Panc1 (cell line): Measurements from ENCODE around the gene UGT2A1. TPM values are rescaled to one million over a fixed set of nuclear protein-coding genes. Genes with fewer than 3 reads are reported as not detected.

Source experiments
- ATAC-seq: fragments of 200-7000 bp; cut with Tn5 transposase; 2 replicates; pipeline ENCODE4 v1.9.1; 2020; ENCODE audit warnings: mild to moderate bottlenecking, moderate library complexity
- BruUV-seq: library from RNA; stranded (reverse); fragments of 400-500 nt; replicated peaks from 2 replicates; lab custom pipeline; 2021; lab: Mats Ljungman, UMichigan
- CTCF ChIA-PET: fragments of 300-600 bp; sonication (Branson Sonifier 250); formaldehyde crosslinking; loops from one replicate; lab custom pipeline; 2022; ENCODE audit warnings: antibody characterized with exemption; lab: Charles Lee
- POLR2A ChIA-PET: fragments of 300-600 bp; sonication (Branson Sonifier 250); formaldehyde crosslinking; loops from one replicate; lab custom pipeline; 2022; ENCODE audit warnings: antibody characterized with exemption; lab: Charles Lee
- DNase-seq: peaks from one replicate; pipeline ENCODE4 v3.0.0-alpha.2; 2010; ENCODE audit warnings: low read depth, low spot score
- H3K27ac ChIP-seq: 2 replicates; pipeline ENCODE4 v1.5.1; 2011; ENCODE audit warnings: mild to moderate bottlenecking, low read length, inconsistent platforms
- H3K27me3 ChIP-seq: fragments of 200-500 bp; sonication (Bioruptor generic); 2 replicates; pipeline ENCODE4 v1.6.0; 2014; ENCODE audit warnings: low read length, inconsistent platforms; ENCODE audit not compliant: control insufficient read depth, insufficient read depth
- H3K36me3 ChIP-seq: fragments of 200-500 bp; sonication (Bioruptor generic); 2 replicates; pipeline ENCODE4 v1.5.1; 2014; ENCODE audit warnings: inconsistent platforms, mild to moderate bottlenecking, low read length, moderate library complexity; ENCODE audit not compliant: control insufficient read depth, insufficient read depth
- H3K4me1 ChIP-seq: 2 replicates; pipeline ENCODE4 v1.5.1; 2011; ENCODE audit warnings: inconsistent platforms, mild to moderate bottlenecking, low read length, moderate library complexity; ENCODE audit not compliant: control insufficient read depth, insufficient read depth
- H3K4me3 ChIP-seq, 2 experiments: 2 replicates each; pipeline ENCODE4 v1.5.1; 2011 to 2012; ENCODE audit warnings: low read depth in 2 of 2, low read length in 2 of 2, mild to moderate bottlenecking in 2 of 2, inconsistent platforms in 1 of 2, moderate library complexity in 1 of 2
- H3K9me3 ChIP-seq: fragments of 200-500 bp; sonication (Bioruptor generic); 2 replicates; pipeline ENCODE4 v1.5.1; 2014; ENCODE audit warnings: low read depth, mild to moderate bottlenecking, inconsistent platforms, low read length, moderate library complexity; ENCODE audit not compliant: control insufficient read depth, insufficient read depth
- CTCF ChIP-seq: fragments of 450-650 bp; IDR thresholded peaks from 2 replicates; pipeline ENCODE4 v1.5.1; 2017; ENCODE audit warnings: mild to moderate bottlenecking
- POLR2AphosphoS5 ChIP-seq: IDR thresholded peaks from 2 replicates; pipeline ENCODE4 v1.6.1; 2012; ENCODE audit warnings: mild to moderate bottlenecking, low read depth, low read length, moderate library complexity
- REST ChIP-seq, 2 experiments: IDR thresholded peaks; 2 replicates each; pipeline ENCODE4 v1.6.1; 2011 to 2012; ENCODE audit warnings: low read depth in 2 of 2, control low read depth in 1 of 2, low read length in 1 of 2, mild to moderate bottlenecking in 1 of 2, moderate library complexity in 1 of 2; ENCODE audit not compliant: insufficient read depth in 1 of 2
- SIN3A ChIP-seq: IDR thresholded peaks from 2 replicates; pipeline ENCODE4 v1.6.1; 2012; ENCODE audit warnings: low read depth, mild to moderate bottlenecking, low read length, moderate library complexity, borderline replicate concordance; ENCODE audit not compliant: insufficient read depth
- TCF7L2 ChIP-seq: IDR thresholded peaks from 2 replicates; pipeline ENCODE4 v1.6.1; 2011; ENCODE audit warnings: mild to moderate bottlenecking, low read depth, low read length, inconsistent platforms
- in situ Hi-C: cut with HindIII; loops from 2 replicates; pipeline ENCODE4 v1.10.0; 2016; ENCODE audit warnings: low sequenced_read_pairs, low pct_unique_long_range_greater_than_20kb
- intact Hi-C: fragments of 100-400 bp; cut with micrococcal nuclease; formaldehyde crosslinking; loops from one replicate; pipeline ENCODE4 v1.10.0; 2022; ENCODE audit not compliant: unreplicated experiment
- total RNA-seq: library from RNA; stranded (reverse); gene quantifications from one replicate; pipeline ENCODE4 v1.2.1, GENCODE V29; 2021; ENCODE audit not compliant: unreplicated experiment

UGT2A1 gene
- total RNA-seq, 1 experiment from 2014 or later, result not detected

- in situ Hi-C loops, result no loop called here
- no TSS peak for BruUV-seq
- peak; percentile 7 for DNase-seq
- Histone ChIP-seq H3K27ac (no peak overlapping the region), H3K4me3 (no peak overlapping the region), H3K36me3 (no peaks in the 10 kb centered on the region), H3K9me3 (no peaks in the 10 kb centered on the region), H3K27me3 (no peaks in the 10 kb centered on the region), H3K4me1 (no peaks in the 10 kb centered on the region)
- no peak for TF ChIP-seq REST (IDR thresholded peaks at IDR 0.05; ENCODE audit: insufficient read depth in 1 of 2, low read depth in 2 of 2, low read length in 1 of 2)
- no peak for TF ChIP-seq TCF7L2
- peak; percentile 33; the same call in 1 of the 2 replicates for TF ChIP-seq CTCF
- ATAC-seq, result no peak
- intact Hi-C loops, result loop anchor here (2.0 to 5.0 kb wide), 3 partner anchors 191 to 868 kb away; no protein-coding TSS in a partner anchor
- POLR2A ChIA-PET, result no interaction called here
- CTCF ChIA-PET, result interaction anchor here (0.6 kb wide), 1 partner anchor 581 kb away, joined by 3 read pairs; no protein-coding TSS in a partner anchor
These were observed 36.6 kb upstream of the UGT2A1 start for GRCh38 chr4:69689599-69689998.

- ChIA-PET CTCF (no interaction called here), POLR2A (no interaction called here)
- in situ Hi-C loops, result no loop called here
- Histone ChIP-seq H3K9me3 (no peaks in the 10 kb centered on the region), H3K27me3 (no peaks in the 10 kb centered on the region), H3K4me3 (no peak overlapping the region), H3K27ac (no peak overlapping the region), H3K4me1 (no peaks in the 10 kb centered on the region), H3K36me3 (no peaks in the 10 kb centered on the region)
- BruUV-seq, result no TSS peak
- intact Hi-C loops, result loop anchor here (5.0 kb wide), 2 partner anchors 827 to 872 kb away; no protein-coding TSS in a partner anchor
- TF ChIP-seq REST (IDR thresholded peaks at IDR 0.05; ENCODE audit: insufficient read depth in 1 of 2, low read depth in 2 of 2, low read length in 1 of 2) (no peak), CTCF (no peak), TCF7L2 (no peak), POLR2AphosphoS5 (no peak), SIN3A (no peak)
- DNase-seq (no peak), ATAC-seq (no peak)
These were observed 31.8 kb upstream of the UGT2A1 start for GRCh38 chr4:69684804-69685203.
